HG03280 (cell line): ENCODE measurements around the gene XXYLT1.
"Not testable (repeated sequence)": the region's sequence is repeated elsewhere in the genome, so short reads cannot be mapped to it uniquely, and the experiment has no call there.

Experiments
- ATAC-seq: cut with Tn5 transposase; IDR thresholded peaks from one replicate; pipeline ENCODE4 v1.9.1; 2021; ENCODE audit warnings: mild to moderate bottlenecking, moderate library complexity; ENCODE audit not compliant: unreplicated experiment

XXYLT1 gene

DNA sequence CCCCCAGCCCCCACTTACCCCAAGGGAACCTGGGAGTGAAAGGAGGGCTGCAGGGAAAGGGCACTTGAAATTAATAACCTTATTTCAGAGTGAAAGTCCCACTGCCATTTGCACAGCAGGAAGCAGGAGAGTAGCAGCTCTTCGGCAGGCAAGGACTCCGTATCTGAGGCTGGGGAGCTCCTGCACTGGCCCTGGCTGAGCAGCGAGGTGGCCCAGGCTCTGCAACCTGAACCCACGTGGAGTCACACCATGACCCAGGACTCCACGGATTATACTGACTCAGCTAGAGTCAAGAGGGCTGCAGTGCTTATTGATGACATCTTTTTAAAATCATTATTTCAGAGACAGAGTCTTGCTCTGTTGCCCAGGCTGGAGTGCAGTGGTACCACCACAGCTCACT is 214.5 kb downstream of the XXYLT1 start:
- no peak for ATAC-seq

DNA sequence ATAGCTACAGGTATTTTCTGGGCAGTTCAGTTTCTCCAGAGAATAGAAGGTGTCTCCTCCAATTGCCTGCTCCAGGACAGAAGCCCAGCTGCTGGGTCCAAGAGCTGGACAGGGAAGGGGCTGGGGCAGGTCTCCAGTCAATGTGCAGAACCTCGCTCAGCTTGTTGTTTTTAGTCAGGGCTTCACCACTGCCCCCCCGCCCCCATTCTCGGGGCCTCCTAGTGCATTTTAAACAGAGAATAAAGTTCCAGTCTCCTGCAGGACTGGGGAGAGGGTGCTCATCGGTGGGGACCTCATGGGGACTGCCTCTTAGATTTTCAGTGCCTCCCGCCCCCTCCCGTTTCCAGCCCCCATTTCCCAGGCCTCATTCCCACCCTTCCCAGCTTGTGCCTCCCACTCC is 216.6 kb downstream of the XXYLT1 start:
- no peak for ATAC-seq

- ATAC-seq = no peak
These were observed 218.0 kb downstream of the XXYLT1 start for GRCh38 chr3:195052939-195053338.

DNA sequence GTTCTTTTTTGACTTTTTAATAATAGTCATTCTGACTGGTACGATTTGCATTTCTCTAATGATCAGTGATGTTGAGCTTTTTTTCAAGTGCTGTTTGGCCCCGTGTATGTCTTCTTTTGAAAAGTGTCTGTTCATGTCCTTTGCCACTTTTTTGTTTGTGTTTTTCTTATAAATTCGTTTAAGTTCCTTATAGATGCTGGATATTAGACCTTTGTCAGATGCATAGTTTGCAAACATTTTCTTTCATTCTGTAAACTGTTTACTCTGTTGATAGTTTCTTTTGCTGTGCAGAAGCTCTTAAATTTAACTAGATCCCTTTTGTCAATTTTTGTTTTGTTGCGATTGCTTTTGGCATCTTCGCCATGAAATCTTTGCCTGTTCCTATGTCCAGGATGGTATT is 220.7 kb downstream of the XXYLT1 start:
- not testable (repeated sequence) for ATAC-seq

- no peak for ATAC-seq
These were observed 222.7 kb downstream of the XXYLT1 start for GRCh38 chr3:195048059-195048905.

GRCh38 chr3:195047536-195047935 is 223.4 kb downstream of the XXYLT1 start:
- ATAC-seq = no peak

DNA sequence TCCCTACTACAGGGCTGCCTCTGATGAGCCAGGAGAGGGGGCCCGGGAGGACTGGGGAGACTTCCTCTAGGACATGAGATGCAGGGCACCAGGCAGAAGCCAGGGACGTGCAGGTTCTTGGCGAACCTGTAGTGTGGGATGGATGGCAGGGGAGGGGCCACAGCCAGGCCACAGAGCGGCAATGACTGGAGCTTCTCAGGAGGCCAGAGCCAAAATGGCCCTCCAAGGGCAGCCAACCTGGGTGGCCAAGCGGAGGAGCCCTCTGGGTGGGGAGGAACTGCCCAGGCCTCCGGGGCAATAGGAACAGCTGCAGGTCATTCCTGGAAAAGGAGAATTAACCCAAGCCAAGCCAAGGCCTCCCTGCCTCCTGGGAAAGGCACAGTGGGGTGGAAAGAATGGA is 224.5 kb downstream of the XXYLT1 start:
- no peak for ATAC-seq

DNA sequence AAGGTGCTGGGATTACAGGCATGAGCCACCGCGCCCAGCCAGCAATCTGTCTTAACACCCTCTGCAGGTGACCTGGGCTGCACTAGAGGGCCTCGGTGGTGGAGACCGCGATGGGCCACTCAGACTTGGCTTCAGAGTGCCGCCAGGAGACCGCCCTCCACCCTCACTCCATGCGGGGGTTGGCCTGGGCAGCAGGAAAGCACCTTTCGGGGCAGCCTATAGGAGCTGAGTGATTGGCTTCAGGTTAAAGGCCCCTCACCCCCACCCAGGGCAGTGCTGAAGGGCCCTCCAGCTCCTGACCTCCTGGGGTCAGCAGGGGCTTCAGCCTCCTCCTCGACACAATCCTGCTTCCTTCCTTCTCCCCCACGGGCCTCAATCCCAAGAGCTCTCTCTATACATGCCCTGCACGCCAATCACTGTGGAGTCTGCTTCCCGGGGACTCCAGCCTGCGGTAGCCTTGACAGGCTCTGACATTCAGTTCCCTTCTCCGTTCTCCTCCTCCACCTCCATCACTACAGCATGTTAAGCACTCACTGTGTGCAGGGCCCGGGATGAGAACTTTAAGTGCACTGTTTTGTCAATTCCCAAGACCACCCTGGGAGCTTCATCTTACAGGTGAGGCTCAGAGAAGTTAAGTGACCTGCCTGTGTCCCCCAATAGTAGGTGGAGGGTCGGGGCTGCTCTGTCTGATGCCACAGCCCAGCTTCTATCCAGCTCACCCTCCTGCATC is 225.3 kb downstream of the XXYLT1 start:
- no peak for ATAC-seq

GRCh38 chr3:195044411-195044810 is 226.5 kb downstream of the XXYLT1 start:
- ATAC-seq = no peak

DNA sequence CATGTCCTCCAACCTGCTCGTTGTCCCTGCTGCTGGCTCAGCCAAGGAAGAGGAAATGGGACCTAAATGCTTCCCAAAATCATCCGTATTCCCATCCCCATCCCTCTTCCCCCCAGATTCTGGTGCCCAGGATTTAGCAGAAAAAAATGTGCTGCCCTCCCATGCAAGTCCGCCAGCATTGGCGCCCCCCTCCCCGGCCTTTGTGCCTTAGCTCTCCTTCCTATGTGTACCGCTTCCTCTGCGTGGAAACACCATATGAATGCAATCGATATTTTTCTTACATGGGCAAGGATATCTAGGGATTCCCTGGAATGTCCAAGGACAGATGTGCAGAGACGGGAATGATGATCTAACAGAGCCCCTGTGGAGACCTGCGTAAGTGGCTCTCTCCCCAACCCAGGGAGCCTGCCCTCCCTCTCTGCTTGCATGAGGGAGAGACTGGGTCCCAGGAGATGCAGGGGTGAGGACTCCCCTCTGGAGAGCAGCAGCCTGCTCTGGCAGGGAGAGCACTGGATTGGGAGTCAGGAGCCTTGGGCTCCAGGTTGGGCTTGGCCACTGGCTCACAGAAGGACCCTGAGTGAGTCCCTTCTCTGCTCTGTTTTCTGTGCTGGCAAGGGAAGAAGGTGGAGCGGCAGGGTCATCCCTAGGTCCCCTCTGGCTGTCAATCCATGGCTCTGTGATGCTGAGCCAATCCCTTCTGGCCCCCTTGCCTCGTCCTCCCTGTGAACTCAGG is 227.2 kb downstream of the XXYLT1 start:
- ATAC-seq = no peak

- ATAC-seq = no peak
These were observed 228.0 kb downstream of the XXYLT1 start for GRCh38 chr3:195042743-195043606.

DNA sequence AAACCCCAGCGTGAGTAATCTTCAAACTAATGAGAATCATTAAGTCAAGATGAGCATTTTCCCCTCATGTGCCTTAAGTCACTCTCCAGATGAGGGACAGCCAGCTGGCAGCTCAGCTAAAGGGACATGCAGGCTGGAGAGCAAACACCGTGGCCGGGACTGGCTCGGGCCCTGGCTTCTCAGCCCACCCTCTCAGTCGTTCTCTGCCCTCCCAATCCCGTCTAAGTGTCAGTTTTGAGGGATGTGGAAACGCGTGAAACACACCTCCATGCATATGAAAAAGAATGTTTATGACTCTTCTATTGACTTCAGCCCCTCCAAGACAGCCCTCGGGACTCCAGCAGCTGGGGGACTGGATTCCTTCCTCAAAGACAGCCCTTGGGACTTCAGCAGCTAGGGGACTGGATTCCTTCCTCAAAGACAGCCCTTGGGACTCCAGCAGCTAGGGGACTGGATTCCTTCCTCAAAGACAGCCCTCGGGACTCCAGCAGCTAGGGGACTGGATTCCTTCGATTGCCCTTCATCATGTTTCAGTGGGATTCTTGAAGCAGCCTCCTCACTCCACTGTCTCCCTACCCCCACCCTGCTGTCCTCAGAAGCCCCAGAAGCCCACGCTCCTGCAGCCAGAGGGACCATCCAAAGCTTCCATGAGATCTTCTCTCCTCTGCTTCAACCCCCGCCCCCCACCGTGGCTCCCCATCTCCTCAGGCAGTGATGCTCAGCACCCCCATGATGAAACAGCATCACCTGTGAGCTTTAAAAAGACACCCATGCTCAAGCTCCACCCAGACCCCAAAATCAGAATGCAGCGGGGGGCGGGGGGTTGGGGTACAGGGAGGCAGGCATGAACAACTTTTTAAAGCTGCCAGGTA is 228.9 kb downstream of the XXYLT1 start:
- no peak for ATAC-seq

- no peak for ATAC-seq
These were observed 230.0 kb downstream of the XXYLT1 start for GRCh38 chr3:195040773-195041520.

DNA sequence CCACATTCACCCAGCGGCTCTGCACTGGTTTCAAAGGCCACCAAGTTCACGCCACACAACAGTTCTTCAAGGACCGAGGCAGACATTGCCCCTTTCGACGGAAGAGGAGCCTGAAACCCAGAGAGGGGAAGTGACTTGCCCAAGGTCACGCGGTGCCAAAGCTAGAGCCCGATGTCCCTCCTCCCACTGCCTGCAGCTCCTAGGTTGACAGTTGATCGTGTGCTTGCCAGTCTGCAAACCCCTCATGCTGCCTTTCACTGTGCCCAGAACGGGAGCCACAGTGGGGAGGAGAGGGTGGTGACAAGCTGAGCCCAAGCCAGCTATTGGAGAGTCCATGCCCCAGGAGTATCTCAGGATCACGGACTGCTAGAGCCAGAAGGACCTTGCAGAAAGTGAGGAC is 230.9 kb downstream of the XXYLT1 start:
- ATAC-seq = no peak

- no peak for ATAC-seq
These were observed 231.6 kb downstream of the XXYLT1 start for GRCh38 chr3:195039180-195039843.

DNA sequence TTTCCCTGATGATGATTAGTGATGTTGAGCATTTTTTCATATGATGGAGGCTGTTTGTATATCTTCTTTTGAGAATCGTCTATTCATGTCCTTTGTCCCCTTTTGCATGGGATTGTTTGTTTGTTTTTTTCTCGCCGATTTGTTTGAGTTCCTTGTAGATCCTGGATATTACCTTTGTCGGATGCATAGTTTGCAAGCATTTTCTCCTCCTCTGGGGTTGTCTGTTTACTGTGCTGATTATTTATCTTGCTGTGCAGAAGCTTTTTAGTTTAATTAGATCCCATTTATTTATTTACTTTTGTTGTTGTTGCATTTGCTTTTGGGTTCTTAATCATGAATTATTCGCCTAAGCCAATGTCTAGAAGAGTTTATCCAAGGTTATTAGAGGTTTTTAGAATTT is 232.8 kb downstream of the XXYLT1 start:
- no peak for ATAC-seq

GRCh38 chr3:195037586-195037985 is 233.4 kb downstream of the XXYLT1 start:
- ATAC-seq = not testable (repeated sequence)

DNA sequence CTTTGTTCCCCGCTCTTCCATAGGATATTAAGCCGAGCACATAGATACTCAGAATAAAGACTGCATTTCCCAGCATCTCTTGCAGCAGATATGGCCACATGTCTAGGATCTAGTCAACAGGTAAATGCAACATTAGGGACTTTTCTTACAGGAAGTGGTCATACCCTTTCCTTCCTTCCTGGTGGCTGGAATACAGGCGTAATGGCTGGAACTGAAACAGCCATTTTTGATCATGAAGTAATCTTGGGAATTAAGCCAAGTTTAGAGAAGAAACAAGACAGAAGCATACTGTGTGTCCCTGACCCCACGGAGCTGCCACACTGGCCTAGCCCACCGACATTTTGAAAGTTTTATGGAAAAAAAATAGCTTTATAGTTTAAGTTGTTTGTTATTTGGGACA is 234.0 kb downstream of the XXYLT1 start:
- no peak for ATAC-seq
